GM12865 (cell line): ENCODE measurements around the gene CD38.
"Not testable (repeated sequence)": the region's sequence is repeated elsewhere in the genome, so short reads cannot be mapped to it uniquely, and the experiment has no call there.

Experiments used
- DNase-seq: peaks from one replicate; pipeline ENCODE4 v3.0.0; 2010; ENCODE audit warnings: low read depth
- H3K4me3 ChIP-seq: 2 replicates; pipeline ENCODE4 v1.5.1; 2011; ENCODE audit warnings: mild to moderate bottlenecking, low read depth, low read length, control low read depth
- TF ChIP-seq, protein P1 (sequence below): IDR thresholded peaks from 2 replicates; pipeline ENCODE4 v1.5.1; 2011; ENCODE audit warnings: low read length, control low read depth, low read depth, inconsistent platforms; ENCODE audit not compliant: insufficient read depth; ENCODE audit errors: missing control alignments

Gene CD38

DNA sequence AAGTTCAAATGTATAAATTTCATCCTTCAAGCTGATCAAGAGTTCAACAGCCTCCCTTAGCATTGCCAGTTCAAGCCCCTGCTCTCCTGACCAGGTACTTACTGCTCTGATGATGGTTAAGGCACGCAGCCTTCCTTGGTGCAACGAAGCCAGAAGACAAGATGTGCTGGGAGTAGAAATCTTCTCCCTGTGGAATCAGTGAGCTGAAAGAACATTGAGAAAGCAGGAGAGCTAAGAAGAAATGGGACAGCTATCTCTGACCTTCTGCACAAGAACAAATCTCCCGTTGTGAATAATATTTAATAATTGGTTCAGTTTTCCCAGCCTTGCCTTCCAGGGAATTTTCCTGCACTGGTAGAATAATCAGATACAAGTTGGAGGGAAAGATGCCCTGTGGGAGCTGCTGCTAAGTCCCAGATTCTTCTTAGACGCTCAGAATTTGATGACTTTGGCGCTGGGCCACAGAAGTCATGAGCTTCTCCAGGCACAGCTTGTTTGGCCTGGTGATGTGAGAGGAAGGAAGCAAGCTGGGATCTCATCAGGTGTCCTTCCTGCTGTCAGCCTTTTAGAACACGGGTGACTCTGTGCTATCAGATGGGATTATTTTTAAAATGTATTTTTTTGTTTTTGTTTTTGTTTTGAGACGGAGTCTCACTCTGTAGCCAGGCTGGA is 77.8 kb downstream of the CD38 start:
- DNase-seq, result no peak
- TF ChIP-seq, protein P1, sequence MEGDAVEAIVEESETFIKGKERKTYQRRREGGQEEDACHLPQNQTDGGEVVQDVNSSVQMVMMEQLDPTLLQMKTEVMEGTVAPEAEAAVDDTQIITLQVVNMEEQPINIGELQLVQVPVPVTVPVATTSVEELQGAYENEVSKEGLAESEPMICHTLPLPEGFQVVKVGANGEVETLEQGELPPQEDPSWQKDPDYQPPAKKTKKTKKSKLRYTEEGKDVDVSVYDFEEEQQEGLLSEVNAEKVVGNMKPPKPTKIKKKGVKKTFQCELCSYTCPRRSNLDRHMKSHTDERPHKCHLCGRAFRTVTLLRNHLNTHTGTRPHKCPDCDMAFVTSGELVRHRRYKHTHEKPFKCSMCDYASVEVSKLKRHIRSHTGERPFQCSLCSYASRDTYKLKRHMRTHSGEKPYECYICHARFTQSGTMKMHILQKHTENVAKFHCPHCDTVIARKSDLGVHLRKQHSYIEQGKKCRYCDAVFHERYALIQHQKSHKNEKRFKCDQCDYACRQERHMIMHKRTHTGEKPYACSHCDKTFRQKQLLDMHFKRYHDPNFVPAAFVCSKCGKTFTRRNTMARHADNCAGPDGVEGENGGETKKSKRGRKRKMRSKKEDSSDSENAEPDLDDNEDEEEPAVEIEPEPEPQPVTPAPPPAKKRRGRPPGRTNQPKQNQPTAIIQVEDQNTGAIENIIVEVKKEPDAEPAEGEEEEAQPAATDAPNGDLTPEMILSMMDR, result no peak
- no peak overlapping the region for H3K4me3 ChIP-seq

DNA sequence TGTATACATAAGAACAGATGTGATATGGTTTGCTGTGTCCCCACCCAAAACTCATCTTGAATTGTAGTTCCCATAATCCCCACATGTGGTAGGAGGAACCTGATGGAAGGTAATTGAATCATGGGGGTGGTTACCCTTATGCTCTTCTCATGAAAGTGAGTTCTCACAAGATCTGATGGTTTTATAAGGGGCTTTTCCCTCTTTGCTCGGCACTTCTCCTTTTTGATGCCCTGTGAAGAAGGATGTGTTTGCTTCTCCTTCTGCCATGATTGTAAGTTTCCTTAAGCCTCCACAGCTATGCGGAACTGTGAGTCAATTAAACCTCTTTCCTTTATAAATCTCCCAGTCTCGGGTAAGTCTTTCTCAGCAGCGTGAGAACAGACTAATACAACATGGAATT is 83.1 kb downstream of the CD38 start:
- not testable (repeated sequence) for H3K4me3 ChIP-seq, DNase-seq

DNA sequence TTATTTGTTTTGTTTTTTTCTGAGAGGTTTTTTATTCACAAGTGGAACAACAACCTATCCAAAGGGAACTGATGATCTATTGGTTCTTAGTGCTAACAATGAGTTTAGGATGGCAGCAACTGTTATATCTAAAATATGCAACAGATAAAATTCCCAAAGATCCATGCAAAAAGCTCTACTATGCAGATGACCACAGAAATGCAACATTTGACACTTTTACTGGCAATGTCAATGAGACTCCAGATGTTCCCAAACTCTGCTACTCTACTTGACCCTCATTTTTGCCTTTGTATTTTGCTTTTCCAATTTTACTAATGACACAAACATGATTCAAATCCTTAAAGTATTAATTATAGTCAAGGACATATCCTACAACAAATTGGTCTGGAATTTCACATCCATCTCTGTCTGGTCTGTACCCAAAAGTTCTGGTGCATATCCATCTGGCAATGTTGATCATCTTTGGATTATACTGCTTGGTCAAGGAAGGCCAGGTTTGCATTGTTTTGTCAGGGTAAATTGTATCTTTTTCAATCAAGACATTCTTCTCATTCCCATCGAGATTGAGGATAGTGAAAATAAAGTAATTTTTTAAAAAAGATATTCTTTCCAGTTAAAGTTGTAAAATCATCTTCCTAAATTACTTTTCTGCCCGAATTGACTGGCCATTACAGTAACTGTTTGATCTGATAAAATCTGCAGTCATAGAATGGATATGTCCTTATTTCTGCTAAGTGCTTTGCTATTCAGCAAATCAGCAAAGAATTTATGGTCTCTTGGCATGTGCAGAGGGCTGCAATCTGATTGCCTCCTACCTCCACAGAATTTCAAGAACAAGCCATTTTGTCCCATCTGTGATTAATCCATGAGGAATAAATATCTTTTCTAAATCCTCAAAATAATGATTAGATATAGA is 86.8 kb downstream of the CD38 start:
- DNase-seq, result no peak
- H3K4me3 ChIP-seq, result no peak overlapping the region
- TF ChIP-seq, protein P1, result no peak

DNA sequence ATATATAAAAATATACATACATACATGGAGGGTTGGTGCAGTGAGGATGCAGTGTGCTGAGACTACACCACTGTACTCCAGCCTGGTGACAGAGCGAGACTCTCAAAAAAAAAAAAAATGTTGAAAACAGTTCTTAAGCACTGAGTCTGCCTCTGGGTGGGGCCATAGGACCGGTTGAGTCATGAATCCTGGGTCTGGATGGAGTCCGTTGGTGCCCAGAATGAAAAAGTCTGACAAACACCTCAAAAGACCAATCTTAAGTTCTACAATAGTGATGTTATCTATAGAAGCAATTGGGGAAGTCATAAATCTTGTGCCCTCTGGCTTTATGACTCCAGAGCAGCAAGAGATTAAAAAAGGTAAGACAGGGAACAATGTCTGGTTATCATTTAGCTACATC is 90.0 kb downstream of the CD38 start:
- TF ChIP-seq, protein P1, result no peak
- DNase-seq, result peak; percentile 7
- H3K4me3 ChIP-seq, result no peak overlapping the region

DNA sequence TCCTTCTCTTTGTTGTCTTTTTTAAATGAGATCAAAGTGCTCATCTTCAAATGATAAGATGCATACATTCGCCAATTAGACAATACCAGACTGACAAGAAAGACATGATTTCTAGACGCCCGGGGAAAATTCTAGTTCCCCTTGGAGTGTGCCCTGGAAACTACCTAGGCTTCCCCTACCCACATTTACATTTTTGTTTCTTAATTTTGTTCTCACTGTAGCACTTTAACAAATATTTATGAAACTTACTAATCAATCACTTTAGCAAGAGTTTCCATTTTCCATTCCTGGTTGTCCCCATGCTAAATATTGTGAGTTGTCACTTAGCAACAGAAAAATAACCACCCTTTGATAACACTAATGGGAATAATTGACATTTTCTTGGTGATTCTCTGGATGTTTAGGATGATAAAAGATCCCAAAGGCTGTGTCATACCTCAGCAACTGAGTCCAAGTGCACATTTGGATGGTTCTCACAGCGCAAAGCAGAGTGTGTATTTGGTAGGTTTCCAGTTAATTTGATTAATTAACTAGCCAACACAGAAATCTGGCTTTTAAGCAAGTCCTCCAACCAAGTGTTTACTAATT is 90.8 kb downstream of the CD38 start:
- no peak overlapping the region for H3K4me3 ChIP-seq
- TF ChIP-seq, protein P1, result no peak
- DNase-seq, result peak; percentile 26

DNA sequence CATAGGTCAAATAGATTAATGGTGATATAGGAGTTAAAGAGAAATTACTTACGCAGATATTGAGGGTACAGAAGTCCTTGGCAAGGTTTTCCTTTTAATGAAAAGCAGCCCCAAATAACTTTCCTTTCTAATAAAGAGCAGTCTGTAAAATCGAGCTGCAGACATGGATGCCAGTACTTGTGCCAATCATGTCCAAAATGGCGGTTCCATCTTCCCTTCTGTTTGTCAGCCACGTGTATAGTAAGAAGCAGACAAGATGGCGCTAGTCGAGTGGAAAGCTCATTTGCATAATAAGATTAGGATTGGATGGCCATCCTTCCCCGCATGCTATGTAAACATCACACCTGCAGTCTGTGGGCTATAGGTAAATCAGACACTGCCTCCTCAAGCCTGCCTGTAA is 92.0 kb downstream of the CD38 start:
- H3K4me3 ChIP-seq, result no peak overlapping the region
- DNase-seq, result no peak
- TF ChIP-seq, protein P1, result no peak
